NCI-H1048 (cell line): ENCODE measurements around the gene KRTAP10-4.
"Not testable (repeated sequence)": the region's sequence is repeated elsewhere in the genome, so short reads cannot be mapped to it uniquely, and the experiment has no call there.

Experiments used
- DNase-seq: peaks from one replicate; lab custom pipeline; 2025; lab: John Stamatoyannopoulos, UW

The KRTAP10-4 gene

GRCh38 chr21:44534688-44535087 lies 38.8 kb upstream of the KRTAP10-4 start:
- no peak for DNase-seq

GRCh38 chr21:44535963-44536362 lies 37.6 kb upstream of the KRTAP10-4 start:
- DNase-seq, result no peak

- no peak for DNase-seq
These were observed 35.3 kb upstream of the KRTAP10-4 start for GRCh38 chr21:44537930-44538911.

GRCh38 chr21:44539046-44539445 lies 34.5 kb upstream of the KRTAP10-4 start:
- DNase-seq, result no peak

- no peak for DNase-seq
These were observed 33.4 kb upstream of the KRTAP10-4 start, which contains the start of gene KRTAP10-1 for GRCh38 chr21:44539991-44540666. TSS of gene KRTAP10-1 (minus strand) at chr21:44540195. CDS start at chr21:44540150, 45 bp downstream.

- DNase-seq, result no peak
These were observed 32.7 kb upstream of the KRTAP10-4 start for GRCh38 chr21:44540741-44541288.

- DNase-seq, result no peak
These were observed 30.8 kb upstream of the KRTAP10-4 start for GRCh38 chr21:44542716-44543115.

GRCh38 chr21:44544566-44544965 lies 29.0 kb upstream of the KRTAP10-4 start:
- no peak for DNase-seq

GRCh38 chr21:44547656-44548331 lies 25.7 kb upstream of the KRTAP10-4 start:
- no peak for DNase-seq

GRCh38 chr21:44548381-44548780 lies 25.1 kb upstream of the KRTAP10-4 start:
- DNase-seq, result no peak

- no peak for DNase-seq
These were observed 24.6 kb upstream of the KRTAP10-4 start for GRCh38 chr21:44548922-44549321.

GRCh38 chr21:44549525-44550211 lies 23.9 kb upstream of the KRTAP10-4 start:
- DNase-seq, result no peak

- not testable (repeated sequence) for DNase-seq
These were observed 23.2 kb upstream of the KRTAP10-4 start for GRCh38 chr21:44550285-44550684.

- DNase-seq, result no peak
These were observed 22.7 kb upstream of the KRTAP10-4 start for GRCh38 chr21:44550807-44551206.

GRCh38 chr21:44551340-44551961 lies 22.1 kb upstream of the KRTAP10-4 start, which contains the start of gene KRTAP10-2:
TSS of gene KRTAP10-2 (minus strand) at chr21:44551505. CDS start at chr21:44551458, 47 bp downstream.
- no peak for DNase-seq

GRCh38 chr21:44552136-44552535 lies 21.4 kb upstream of the KRTAP10-4 start:
- no peak for DNase-seq

- DNase-seq, result no peak
These were observed 20.8 kb upstream of the KRTAP10-4 start for GRCh38 chr21:44552681-44553080.

GRCh38 chr21:44555200-44555875 lies 18.2 kb upstream of the KRTAP10-4 start:
- DNase-seq, result no peak

GRCh38 chr21:44556879-44557278 lies 16.6 kb upstream of the KRTAP10-4 start:
- no peak for DNase-seq
